A549 (cell line): Measurements from ENCODE around the gene KLHL13. TPM values are rescaled to one million over a fixed set of nuclear protein-coding genes. Genes with fewer than 3 reads are reported as not detected.
"Not testable (repeated sequence)": the region's sequence is repeated elsewhere in the genome, so short reads cannot be mapped to it uniquely, and the experiment has no call there.

Experiments
- ATAC-seq, 2 experiments: fragments of 200-7000 bp in 1 of 2; fragments of >200 bp in 1 of 2; cut with Nextera tagmentation in 1 of 2; cut with Tn5 transposase in 1 of 2; 3 replicates each; pipeline versions ENCODE4 v1.8.0 to v1.9.1; 2018 to 2020; ENCODE audit warnings: mild to moderate bottlenecking in 1 of 2, moderate library complexity in 1 of 2
- CTCF ChIA-PET: fragments of 300-600 bp; sonication (Branson Sonifier 250); formaldehyde crosslinking; extraction: SDS; loops from one replicate; lab custom pipeline; 2021; ENCODE audit warnings: antibody characterized with exemption, inconsistent platforms; lab: Yijun Ruan, JAX
- POLR2A ChIA-PET: fragments of 350-600 bp; formaldehyde crosslinking; extraction: SDS; loops from one replicate; lab custom pipeline; 2021; ENCODE audit warnings: antibody characterized with exemption, inconsistent platforms; lab: Yijun Ruan, JAX
- DNase-seq, 2 experiments: peaks; one replicate each; pipeline versions ENCODE4 v3.0.0 to v3.0.0-alpha.2; 2011 to 2016; ENCODE audit warnings: low read depth in 1 of 2, low spot score in 1 of 2
- FAIRE-seq: peaks from 2 replicates; lab custom pipeline; 2011; peaks lifted over from hg19 to GRCh38; lab: Jason Lieb, UNC
- H3K27ac ChIP-seq, 2 experiments: fragments of >200 bp; sonication (Bioruptor Twin); formaldehyde crosslinking; 3 replicates each; pipeline ENCODE4 v1.5.1; 2016 to 2017
- H3K4me1 ChIP-seq: fragments of >200 bp; sonication (Bioruptor Twin); formaldehyde crosslinking; 3 replicates; pipeline ENCODE4 v1.6.1; 2016
- H3K4me2 ChIP-seq: fragments of >200 bp; sonication (Bioruptor Twin); formaldehyde crosslinking; 3 replicates; pipeline ENCODE4 v1.6.1; 2016
- H3K4me3 ChIP-seq: fragments of >200 bp; sonication (Bioruptor Twin); formaldehyde crosslinking; 3 replicates; pipeline ENCODE4 v1.5.1; 2016
- H3K9me3 ChIP-seq: fragments of >200 bp; sonication (Bioruptor Twin); formaldehyde crosslinking; 3 replicates; pipeline ENCODE4 v1.6.1; 2016
- ATOH8 ChIP-seq: fragments of 250-450 bp; sonication (Bioruptor Pico); IDR thresholded peaks from 2 replicates; pipeline ENCODE4 v1.5.0; 2020; ENCODE audit warnings: low read depth, mild to moderate bottlenecking, moderate library complexity
- E2F6 ChIP-seq: IDR thresholded peaks from 2 replicates; pipeline ENCODE4 v1.6.1; 2012; ENCODE audit warnings: low read depth, borderline replicate concordance
- FOSL2 ChIP-seq, 2 experiments: fragments of 450-650 bp in 1 of 2; fragments of >200 bp in 1 of 2; sonication (Bioruptor Twin) in 1 of 2; formaldehyde crosslinking; IDR thresholded peaks; 2 replicates each; pipeline versions ENCODE4 v1.5.0 to v1.6.1; 2016 to 2020; ENCODE audit warnings: mild to moderate bottlenecking in 1 of 2, moderate library complexity in 1 of 2
- HES2 ChIP-seq: fragments of >200 bp; sonication (Bioruptor Twin); formaldehyde crosslinking; IDR thresholded peaks from 2 replicates; pipeline ENCODE4 v1.6.1; 2016
- HEYL ChIP-seq: fragments of 250-450 bp; sonication (Bioruptor Pico); IDR thresholded peaks from 2 replicates; pipeline ENCODE4 v1.8.0; 2021; ENCODE audit warnings: mild to moderate bottlenecking, moderate library complexity
- HOXB13 ChIP-seq: fragments of 250-450 bp; sonication (Bioruptor Pico); IDR thresholded peaks from 2 replicates; pipeline ENCODE4 v1.5.0; 2020; ENCODE audit warnings: low read depth, mild to moderate bottlenecking, moderate library complexity
- KDM1A ChIP-seq: fragments of 200-600 bp; sonication (generic); IDR thresholded peaks from 2 replicates; pipeline ENCODE4 v1.6.1; 2016; ENCODE audit warnings: low read depth, mild to moderate bottlenecking
- MYC ChIP-seq: IDR thresholded peaks from 2 replicates; pipeline ENCODE4 v1.6.1; 2012; ENCODE audit warnings: mild to moderate bottlenecking, inconsistent platforms, low read length, improper control_type of control experiment, borderline replicate concordance
- NPAS2 ChIP-seq: fragments of 250-450 bp; sonication (Bioruptor Pico); IDR thresholded peaks from 2 replicates; pipeline ENCODE4 v1.8.0; 2022; ENCODE audit warnings: mild to moderate bottlenecking, moderate library complexity, borderline replicate concordance
- NR3C1 ChIP-seq: fragments of >200 bp; sonication (Bioruptor Twin); formaldehyde crosslinking; IDR thresholded peaks from 3 replicates; pipeline ENCODE4 v1.6.1; 2017
- PBX3 ChIP-seq: IDR thresholded peaks from 2 replicates; pipeline ENCODE4 v1.6.1; 2012
- PHF8 ChIP-seq: fragments of 200-600 bp; sonication (generic); IDR thresholded peaks from 2 replicates; pipeline ENCODE4 v1.6.1; 2016; ENCODE audit warnings: low read depth, mild to moderate bottlenecking, antibody characterized with exemption, moderate library complexity, borderline replicate concordance
- POLR2AphosphoS2 ChIP-seq: conservative IDR thresholded peaks from 2 replicates; pipeline ENCODE4 v1.6.1; 2012; ENCODE audit warnings: low read length, improper control_type of control experiment, inconsistent platforms
- RAD21 ChIP-seq, 2 experiments: fragments of >200 bp in 1 of 2; sonication (Bioruptor Twin) in 1 of 2; formaldehyde crosslinking in 1 of 2; IDR thresholded peaks in 1 of 2; conservative IDR thresholded peaks in 1 of 2; 2 replicates in 1 of 2; 3 replicates in 1 of 2; pipeline ENCODE4 v1.6.1; 2012 to 2018; ENCODE audit warnings: inconsistent platforms in 1 of 2
- RARB ChIP-seq: fragments of 250-450 bp; sonication (Bioruptor Pico); IDR thresholded peaks from 2 replicates; pipeline ENCODE4 v1.8.0; 2021; ENCODE audit warnings: mild to moderate bottlenecking, moderate library complexity
- RCOR1 ChIP-seq: fragments of 150-350 bp; IDR thresholded peaks from 2 replicates; pipeline ENCODE4 v1.6.1; 2014; ENCODE audit warnings: antibody characterized with exemption, low read length, low read depth
- REST ChIP-seq: fragments of 200-600 bp; sonication (generic); IDR thresholded peaks from 2 replicates; pipeline ENCODE4 v1.6.1; 2016; ENCODE audit warnings: antibody characterized with exemption, mild to moderate bottlenecking, moderate library complexity
- RNF2 ChIP-seq: fragments of 200-600 bp; sonication (generic); IDR thresholded peaks from 2 replicates; pipeline ENCODE4 v1.6.1; 2016; ENCODE audit warnings: low read depth, mild to moderate bottlenecking, antibody characterized with exemption, moderate library complexity, borderline replicate concordance
- SMC3 ChIP-seq: fragments of >200 bp; sonication (Bioruptor Twin); formaldehyde crosslinking; IDR thresholded peaks from 3 replicates; pipeline ENCODE4 v1.6.1; 2018; ENCODE audit warnings: inconsistent platforms
- TFCP2L1 ChIP-seq: fragments of 250-450 bp; sonication (Bioruptor Pico); IDR thresholded peaks from 2 replicates; pipeline ENCODE4 v1.5.0; 2021; ENCODE audit warnings: mild to moderate bottlenecking
- USF2 ChIP-seq: fragments of 450-650 bp; IDR thresholded peaks from 2 replicates; pipeline ENCODE4 v1.6.1; 2014; ENCODE audit warnings: antibody characterized with exemption
- ZFP36 ChIP-seq: fragments of 450-650 bp; IDR thresholded peaks from 2 replicates; pipeline ENCODE4 v1.6.1; 2014; ENCODE audit warnings: borderline replicate concordance; ENCODE audit not compliant: partially characterized antibody
- ZNF302 ChIP-seq: fragments of 250-450 bp; sonication (Bioruptor Pico); IDR thresholded peaks from 2 replicates; pipeline ENCODE4 v1.9.0; 2021; ENCODE audit warnings: inconsistent platforms, mild to moderate bottlenecking, moderate library complexity
- WGBS: methylation state at CpG from one replicate; pipeline ENCODE4 v1.1.6; 2017; ENCODE audit errors: missing lambda C conversion rate; 5-methylcytosine and 5-hydroxymethylcytosine counted together
- polyA plus RNA-seq, 4 experiments: library from polyadenylated mRNA; depleted of rRNA in 3 of 4; stranded (reverse); fragments of >200 nt; fragmentation: RNase III in 1 of 4; extraction: RNeasy Plus Mini Kit Qiagen cat#74134 plus additional on column Dnase treatment in 1 of 4; gene quantifications; 2 replicates in 3 of 4; 3 replicates in 1 of 4; pipeline ENCODE4 v1.2.3, GENCODE V29; 2011 to 2017

Gene KLHL13
- polyA plus RNA-seq, 2 of the 4 experiments (the other 2 are of a cell fraction), result 0.76 to 1.0 TPM

GRCh38 chrX:117957128-117957527, 159.5 kb downstream of the KLHL13 start:
- no peak overlapping the region for H3K4me3 ChIP-seq
- CTCF ChIA-PET, result no interaction called here
- TF ChIP-seq ZFP36 (no peak), FOSL2 (IDR thresholded peaks at IDR 0.05) (no peak), FOSL2 (CRISPR knock-in tag; IDR thresholded peaks at IDR 0.05) (no peak), HES2 (no peak), ZNF302 (CRISPR knock-in tag) (no peak), REST (no peak), ATOH8 (CRISPR knock-in tag) (no peak), RNF2 (no peak), KDM1A (no peak), E2F6 (no peak), RAD21 (conservative IDR thresholded peaks at IDR 0.05 in 1 of 2, IDR thresholded peaks at IDR 0.05 in 1 of 2) (no peak), SMC3 (no peak), PBX3 (no peak), PHF8 (no peak), RCOR1 (no peak), MYC (no peak)
- TF ChIP-seq, all 56 proteins: peak for 0
- DNase-seq (no peak), FAIRE-seq (peak; percentile 13), ATAC-seq (no peak)
- H3K4me2 ChIP-seq, result no peak overlapping the region
- H3K4me1 ChIP-seq, result no peaks in the 10 kb centered on the region
- 10% methylated on average over 2 of the region's 2 CpGs for WGBS
- no peaks in the 10 kb centered on the region for H3K9me3 ChIP-seq
- H3K27ac ChIP-seq, result no peak overlapping the region
- POLR2A ChIA-PET, result no interaction called here

- H3K27ac ChIP-seq, ATAC-seq, CTCF ChIA-PET, FAIRE-seq, H3K4me1 ChIP-seq, DNase-seq, H3K4me2 ChIP-seq, H3K9me3 ChIP-seq, H3K4me3 ChIP-seq, POLR2A ChIA-PET: not testable (repeated sequence)
- 0% methylated on average over 1 of the region's 1 CpG for WGBS
These were observed 177.3 kb downstream of the KLHL13 start for GRCh38 chrX:117939296-117939695.

- ChIA-PET CTCF (no interaction called here), POLR2A (no interaction called here)
- no peaks in the 10 kb centered on the region for H3K4me1 ChIP-seq
- H3K27ac ChIP-seq, result no peak overlapping the region
- no peaks in the 10 kb centered on the region for H3K9me3 ChIP-seq
- ATAC-seq, result no peak
- no peak for DNase-seq
- H3K4me3 ChIP-seq, result no peak overlapping the region
- 40% methylated on average over 2 of the region's 2 CpGs for WGBS
- FAIRE-seq, result no peak
- H3K4me2 ChIP-seq, result no peak overlapping the region
- no peak for TF ChIP-seq HEYL (CRISPR knock-in tag)
- no peak for TF ChIP-seq ZNF302 (CRISPR knock-in tag)
- no peak for TF ChIP-seq NR3C1
- no peak for TF ChIP-seq POLR2AphosphoS2
- TF ChIP-seq USF2, result no peak
- no peak for TF ChIP-seq NPAS2 (CRISPR knock-in tag)
- TF ChIP-seq TFCP2L1 (CRISPR knock-in tag), result no peak
- no peak for TF ChIP-seq RARB (CRISPR knock-in tag)
- no peak for TF ChIP-seq PBX3
- no peak for TF ChIP-seq RCOR1
- TF ChIP-seq HOXB13 (CRISPR knock-in tag), result no peak
- TF ChIP-seq E2F6, result no peak
- TF ChIP-seq FOSL2 (IDR thresholded peaks at IDR 0.05), result no peak
- TF ChIP-seq FOSL2 (CRISPR knock-in tag; IDR thresholded peaks at IDR 0.05), result no peak
These were observed 180.5 kb downstream of the KLHL13 start for GRCh38 chrX:117936118-117936517.
